Psoas muscle (tissue), 8 donors: Measurements from ENCODE around the gene OR6C74. TPM values are rescaled to one million over a fixed set of nuclear protein-coding genes. Genes with fewer than 3 reads are reported as not detected.

Experiments used
- ATAC-seq, 4 donors: fragments of 200-7000 bp; cut with Tn5 transposase; one replicate each; pipeline ENCODE4 v1.9.1; 2020; ENCODE audit warnings: moderate library complexity in 3 of 4, mild to moderate bottlenecking in 2 of 4
- DNase-seq, 2 donors: peaks; one replicate each; pipeline ENCODE4 v3.0.0-alpha.2; 2020
- H3K27ac ChIP-seq: fragments of 200-600 bp; one replicate; pipeline ENCODE4 v1.8.0; 2022
- H3K27me3 ChIP-seq, 3 donors: fragments of 200-600 bp in 1 of 3; one replicate each; pipeline versions ENCODE4 v1.6.1 to v1.8.0; 2013 to 2022; ENCODE audit warnings: low read length in 2 of 3, mild to moderate bottlenecking in 2 of 3, moderate library complexity in 1 of 3; ENCODE audit not compliant: insufficient read depth in 3 of 3
- H3K36me3 ChIP-seq, 2 donors: fragments of 200-600 bp in 1 of 2; one replicate each; pipeline versions ENCODE4 v1.6.1 to v1.8.0; 2013 to 2022; ENCODE audit warnings: low read depth in 1 of 2, mild to moderate bottlenecking in 1 of 2, moderate library complexity in 1 of 2; ENCODE audit not compliant: insufficient read depth in 1 of 2
- H3K4me1 ChIP-seq: fragments of 200-600 bp; one replicate; pipeline ENCODE4 v1.8.0; 2022
- H3K4me3 ChIP-seq: fragments of 200-600 bp; one replicate; pipeline ENCODE4 v1.8.0; 2022; ENCODE audit warnings: mild to moderate bottlenecking
- H3K9me3 ChIP-seq: fragments of 200-600 bp; one replicate; pipeline ENCODE4 v1.8.0; 2022
- CTCF ChIP-seq: fragments of 200-600 bp; IDR thresholded peaks from one replicate; pipeline ENCODE4 v1.8.0; 2022; ENCODE audit warnings: antibody characterized with exemption
- WGBS, 3 donors: extraction: QIAGEN DNeasy Blood & Tissue Kit; methylation state at CpG; one replicate each; pipeline versions ENCODE4 v1.1.6 to v1.1.7; 2013; 5-methylcytosine and 5-hydroxymethylcytosine counted together
- intact Hi-C, 2 donors: fragments of 100-400 bp; cut with DNase I; formaldehyde crosslinking; loops; one replicate each; pipeline versions ENCODE4 v1.11.0 to v1.14.2; 2022
- long read RNA-seq, 2 donors: library from polyadenylated mRNA; unstranded; transcript quantifications; one replicate each; pipeline ENCODE4 v2.0.0, GENCODE V29; 2021
- polyA plus RNA-seq, 3 donors: library from polyadenylated mRNA; stranded (reverse); fragments of 200-250 nt; gene quantifications; one replicate each; pipeline ENCODE4 v1.2.3, GENCODE V29; 2013
- total RNA-seq, 4 donors: library from RNA; stranded (reverse); fragmentation: NEBNext Ultra II Directional in 2 of 4; extraction: Animal tissue kit (Norgen Biotek cat#: 25700) in 2 of 4; gene quantifications; one replicate each; pipeline versions ENCODE4 v1.2.1 to v1.2.4, GENCODE V29; 2021 to 2023
- donor health status: healthy with polysubstance abuse.
- donor health status: DM: no; HTN: no; CAD: no; lungs with moderate emphysema.
- donor health status: Bipolar disorder and iron deficiency.
- donor health status: healthy.
- donor health status: DM: yes; HTN: yes; CAD: no.
- donor health status: DM: no; HTN: no; CAD: no.
- donor health status: DM: no; HTN: no; CAD: no.
- donor health status: DM: yes; HTN: yes; CAD: no.

The OR6C74 gene
- total RNA-seq (not detected), polyA plus RNA-seq (not detected)
- long read RNA-seq, donor 1 = 0 reads
- long read RNA-seq, donor 2 = 0 reads

GRCh38 chr12:55244309-55244708 is at the start of gene OR6C74:
TSS of gene OR6C74 (plus strand) at chr12:55244609. CDS start at chr12:55247288, 2,679 bp downstream.
- no peaks in the 10 kb centered on the region for H3K9me3 ChIP-seq
- WGBS, 3 donors = 82 to 87% (median 85%) methylated on average over 3 of the region's 3 CpGs
- H3K27ac ChIP-seq = no peak within 1 kb of the TSS
- H3K36me3 ChIP-seq = no peaks in the 10 kb centered on the region
- DNase-seq = no peak
- intact Hi-C loops = no loop called here
- no peaks in the 10 kb centered on the region for H3K27me3 ChIP-seq
- no peak within 1 kb of the TSS for H3K4me3 ChIP-seq
- no peak for ATAC-seq
- no peak for TF ChIP-seq CTCF
- H3K4me1 ChIP-seq = no peaks in the 10 kb centered on the region

GRCh38 chr12:55220725-55221124 is 23.7 kb upstream of the OR6C74 start, which contains the start of gene OR10A7:
TSS of gene OR10A7 (plus strand) at chr12:55221025. CDS start at chr12:55221025, 0 bp downstream.
- no peaks in the 10 kb centered on the region for H3K36me3 ChIP-seq
- no peaks in the 10 kb centered on the region for H3K9me3 ChIP-seq
- H3K4me3 ChIP-seq = no peak within 1 kb of the TSS
- no peak within 1 kb of the TSS for H3K27ac ChIP-seq
- no peaks in the 10 kb centered on the region for H3K27me3 ChIP-seq
- DNase-seq = no peak
- intact Hi-C loops = no loop called here
- ATAC-seq = no peak
- TF ChIP-seq CTCF = no peak
- H3K4me1 ChIP-seq = no peaks in the 10 kb centered on the region
- WGBS, 3 donors = 89 to 91% (median 89%) methylated on average over 2 of the region's 2 CpGs

GRCh38 chr12:55226523-55226922 is 17.9 kb upstream of the OR6C74 start:
- no peaks in the 10 kb centered on the region for H3K36me3 ChIP-seq
- H3K9me3 ChIP-seq = no peaks in the 10 kb centered on the region
- H3K27me3 ChIP-seq = no peaks in the 10 kb centered on the region
- TF ChIP-seq CTCF = no peak
- 33 to 58% (median 48%) methylated on average over 1 of the region's 1 CpG for WGBS, 3 donors
- DNase-seq (no peak), ATAC-seq (no peak)
- no peak overlapping the region for H3K4me3 ChIP-seq
- no peak overlapping the region for H3K27ac ChIP-seq
- intact Hi-C loops = no loop called here
- no peaks in the 10 kb centered on the region for H3K4me1 ChIP-seq

- H3K9me3 ChIP-seq = no peaks in the 10 kb centered on the region
- no peak overlapping the region for H3K4me3 ChIP-seq
- DNase-seq (no peak), ATAC-seq (no peak)
- H3K4me1 ChIP-seq = no peaks in the 10 kb centered on the region
- H3K27me3 ChIP-seq = no peaks in the 10 kb centered on the region
- 35 to 48% (median 35%) methylated on average over 3 of the region's 3 CpGs for WGBS, 3 donors
- no peak overlapping the region for H3K27ac ChIP-seq
- no peak for TF ChIP-seq CTCF
- intact Hi-C loops = no loop called here
- no peaks in the 10 kb centered on the region for H3K36me3 ChIP-seq
Measured at GRCh38 chr12:55227643-55228042, 16.8 kb upstream of the OR6C74 start.

GRCh38 chr12:55246159-55246558 is 1.8 kb downstream of the OR6C74 start:
- WGBS, 3 donors = 23 to 50% (median 24%) methylated on average over 1 of the region's 1 CpG
- Histone ChIP-seq H3K27ac (no peak overlapping the region), H3K4me3 (no peak overlapping the region), H3K9me3 (no peaks in the 10 kb centered on the region), H3K4me1 (no peaks in the 10 kb centered on the region), H3K27me3 (no peaks in the 10 kb centered on the region), H3K36me3 (no peaks in the 10 kb centered on the region)
- no peak for ATAC-seq
- TF ChIP-seq CTCF = no peak
- intact Hi-C loops = no loop called here
- no peak for DNase-seq
